ENCODE results near the gene BRME1.

Gene BRME1

GRCh38 chr19:13887517-13887916 lies 18.4 kb downstream of the BRME1 start:
- DNase-seq (ENCODE audit: low read depth): no peak

GRCh38 chr19:13887018-13887436 lies 18.9 kb downstream of the BRME1 start:
- peak; percentile 48 for DNase-seq (ENCODE audit: low read depth)

- no peak for DNase-seq (ENCODE audit: low read depth)
Measured at GRCh38 chr19:13885826-13886365, 20.0 kb downstream of the BRME1 start.

- no peak for DNase-seq (ENCODE audit: low read depth)
Measured at GRCh38 chr19:13884726-13885591, 21.0 kb downstream of the BRME1 start.

- no peak for DNase-seq (ENCODE audit: low read depth)
Measured at GRCh38 chr19:13883516-13884064, 22.3 kb downstream of the BRME1 start.

GRCh38 chr19:13882836-13883235 lies 23.1 kb downstream of the BRME1 start:
- DNase-seq (ENCODE audit: low read depth): no peak

- no peak for DNase-seq (ENCODE audit: low read depth)
Measured at GRCh38 chr19:13882419-13882795, 23.5 kb downstream of the BRME1 start.

GRCh38 chr19:13881692-13882418 lies 24.1 kb downstream of the BRME1 start:
- no peak for DNase-seq (ENCODE audit: low read depth)

GRCh38 chr19:13881251-13881691 lies 24.6 kb downstream of the BRME1 start:
- DNase-seq (ENCODE audit: low read depth): no peak

GRCh38 chr19:13880059-13881043 lies 25.6 kb downstream of the BRME1 start:
- DNase-seq (ENCODE audit: low read depth): peak; percentile 98

- no peak for DNase-seq (ENCODE audit: low read depth)
Measured at GRCh38 chr19:13877303-13877702, 28.6 kb downstream of the BRME1 start.

GRCh38 chr19:13876834-13877233 lies 29.1 kb downstream of the BRME1 start, which contains the start of gene NANOS3:
Gene NANOS3, plus strand, starts transcription at chr19:13877134. Its CDS starts 115 bp downstream, at chr19:13877249.
- no peak for DNase-seq (ENCODE audit: low read depth)

- DNase-seq (ENCODE audit: low read depth): no peak
Measured at GRCh38 chr19:13875824-13876223, 30.1 kb downstream of the BRME1 start.

- DNase-seq (ENCODE audit: low read depth): no peak
Measured at GRCh38 chr19:13873834-13874515, 31.9 kb downstream of the BRME1 start.

- no peak for DNase-seq (ENCODE audit: low read depth)
Measured at GRCh38 chr19:13872695-13873389, 33.1 kb downstream of the BRME1 start.

- no peak for DNase-seq (ENCODE audit: low read depth)
Measured at GRCh38 chr19:13872339-13872694, 33.6 kb downstream of the BRME1 start.

- no peak for DNase-seq (ENCODE audit: low read depth)
Measured at GRCh38 chr19:13870873-13871272, 35.0 kb downstream of the BRME1 start.

- DNase-seq (ENCODE audit: low read depth): no peak
Measured at GRCh38 chr19:13869281-13869680, 36.6 kb downstream of the BRME1 start.

- no peak for DNase-seq (ENCODE audit: low read depth)
Measured at GRCh38 chr19:13868663-13869062, 37.3 kb downstream of the BRME1 start.

- no peak for DNase-seq (ENCODE audit: low read depth)
Measured at GRCh38 chr19:13866463-13867046, 39.4 kb downstream of the BRME1 start.

All from activated gamma-delta T cell treated with anti-CD3 and anti-CD28 coated beads, Interleukin-2, amount 50 U/mL, for 16 hours (primary cell).